ENCODE results near the gene MALT1. TPM values are rescaled to one million over a fixed set of nuclear protein-coding genes. Genes with fewer than 3 reads are reported as not detected.

The MALT1 gene
- total and polyA plus RNA-seq, 5 donors, result 4.7 to 11.1 (median 9.7) TPM

GRCh38 chr18:58668897-58669296, 2.4 kb upstream of the MALT1 start:
- WGBS, result 73% methylated on average over 3 of the region's 3 CpGs
- no peaks in the 10 kb centered on the region for H3K9me3 ChIP-seq (ENCODE audit: control insufficient read depth, low read length)
- intact Hi-C loops (cut with DNase I), result loop anchor here in 1 of 4 donors (10.0 kb wide), 1 partner anchor 144 kb away; no protein-coding TSS in a partner anchor

DNA sequence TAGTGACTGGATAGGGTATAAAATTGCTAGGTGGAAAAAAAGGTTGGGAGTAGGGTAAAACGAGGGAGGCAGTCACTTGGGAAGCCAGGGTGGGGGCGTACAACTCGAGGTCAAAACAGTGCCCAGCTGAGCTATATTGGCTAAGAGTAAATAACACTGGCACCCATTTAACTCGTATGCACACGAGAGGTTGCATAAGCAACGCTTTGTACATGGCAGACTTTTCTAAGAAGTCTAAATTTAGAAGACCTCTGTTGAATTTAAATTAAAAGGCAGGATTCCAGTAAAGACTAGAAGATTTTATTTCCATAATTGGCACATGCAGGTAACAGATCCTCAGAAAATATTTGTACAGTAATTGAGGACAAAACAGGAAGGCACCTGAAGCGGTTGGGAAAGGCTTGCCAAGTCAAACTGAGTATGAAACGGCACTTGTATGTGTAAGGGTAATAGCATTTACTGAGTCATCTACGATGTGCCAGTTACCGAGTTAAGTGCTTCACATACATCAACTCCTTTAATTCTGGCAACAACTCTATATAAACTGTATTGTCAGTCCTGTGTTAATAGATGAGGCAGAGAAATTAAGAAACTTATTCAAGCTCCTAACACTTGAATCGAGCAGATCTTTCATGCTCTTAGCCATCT, 1.4 kb upstream of the MALT1 start:
- ATAC-seq (no peak), DNase-seq (no peak)
- 80% methylated on average over 11 of the region's 11 CpGs for WGBS
- H3K4me1 ChIP-seq (ENCODE audit: control insufficient read depth, insufficient read depth, low read length), result no peaks in the 10 kb centered on the region
- no peak overlapping the region for H3K4me3 ChIP-seq (ENCODE audit: low read length)
- H3K9me3 ChIP-seq (ENCODE audit: control insufficient read depth, low read length), result no peaks in the 10 kb centered on the region
- intact Hi-C loops (cut with DNase I), result loop anchor here in 1 of 4 donors (10.0 kb wide), 1 partner anchor 145 kb away; no protein-coding TSS in a partner anchor
- H3K27ac ChIP-seq (ENCODE audit: low read length), result no peak overlapping the region
- no peaks in the 10 kb centered on the region for H3K27me3 ChIP-seq (ENCODE audit: control insufficient read depth, insufficient read depth)

More at GRCh38 chr18:58668897-58669296, 2.4 kb upstream of the MALT1 start:
- DNase-seq (no peak), ATAC-seq (no peak)
- no peak overlapping the region for H3K27ac ChIP-seq (ENCODE audit: low read length)
- H3K27me3 ChIP-seq (ENCODE audit: control insufficient read depth, insufficient read depth), result no peaks in the 10 kb centered on the region
- no peak overlapping the region for H3K4me3 ChIP-seq (ENCODE audit: low read length)
- H3K4me1 ChIP-seq (ENCODE audit: control insufficient read depth, insufficient read depth, low read length), result no peaks in the 10 kb centered on the region

DNA sequence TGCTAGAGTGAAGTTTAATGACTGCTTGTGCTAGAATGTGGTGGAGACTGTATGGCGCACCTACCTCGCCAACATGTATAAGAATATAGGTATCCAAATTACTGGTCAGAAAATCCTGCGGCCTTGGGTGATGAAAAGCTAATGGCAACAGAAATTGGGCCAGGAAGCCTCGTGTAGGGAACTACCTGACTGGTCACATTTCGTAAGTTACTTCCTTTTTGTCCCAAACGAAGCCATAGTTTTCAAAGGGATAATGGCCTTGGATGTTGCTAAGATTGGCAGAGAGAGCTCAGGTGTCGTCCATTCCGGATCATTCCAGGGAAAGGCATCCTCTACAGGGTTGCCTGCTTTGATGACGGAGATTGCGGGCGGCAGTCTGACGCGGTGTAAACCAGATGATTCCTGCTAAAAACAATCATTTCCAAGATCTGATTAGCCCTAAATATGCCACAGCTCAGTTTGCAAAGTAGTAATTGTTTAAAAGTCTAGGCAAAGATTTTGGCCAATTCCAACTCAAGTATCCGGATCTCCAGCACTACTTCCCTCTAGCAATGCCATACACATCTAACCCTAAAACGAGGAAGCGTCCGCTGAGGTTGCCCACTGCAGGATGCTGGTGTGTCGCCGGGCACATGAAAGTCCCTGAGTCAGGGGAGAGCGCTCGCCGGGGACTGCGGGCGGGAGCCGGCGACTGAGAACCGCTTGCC, 708 bp upstream of the MALT1 start:
- H3K27ac ChIP-seq (ENCODE audit: low read length), result peak overlapping the region; percentile 40
- ATAC-seq (no peak), DNase-seq (no peak)
- H3K4me3 ChIP-seq (ENCODE audit: low read length), result peak overlapping the region; percentile 26
- H3K9me3 ChIP-seq (ENCODE audit: control insufficient read depth, low read length), result no peaks in the 10 kb centered on the region
- intact Hi-C loops (cut with DNase I), result no loop called here
- WGBS, result 19% methylated on average over 27 of the region's 27 CpGs
- no peaks in the 10 kb centered on the region for H3K27me3 ChIP-seq (ENCODE audit: control insufficient read depth, insufficient read depth)
- no peaks in the 10 kb centered on the region for H3K4me1 ChIP-seq (ENCODE audit: control insufficient read depth, insufficient read depth, low read length)

DNA sequence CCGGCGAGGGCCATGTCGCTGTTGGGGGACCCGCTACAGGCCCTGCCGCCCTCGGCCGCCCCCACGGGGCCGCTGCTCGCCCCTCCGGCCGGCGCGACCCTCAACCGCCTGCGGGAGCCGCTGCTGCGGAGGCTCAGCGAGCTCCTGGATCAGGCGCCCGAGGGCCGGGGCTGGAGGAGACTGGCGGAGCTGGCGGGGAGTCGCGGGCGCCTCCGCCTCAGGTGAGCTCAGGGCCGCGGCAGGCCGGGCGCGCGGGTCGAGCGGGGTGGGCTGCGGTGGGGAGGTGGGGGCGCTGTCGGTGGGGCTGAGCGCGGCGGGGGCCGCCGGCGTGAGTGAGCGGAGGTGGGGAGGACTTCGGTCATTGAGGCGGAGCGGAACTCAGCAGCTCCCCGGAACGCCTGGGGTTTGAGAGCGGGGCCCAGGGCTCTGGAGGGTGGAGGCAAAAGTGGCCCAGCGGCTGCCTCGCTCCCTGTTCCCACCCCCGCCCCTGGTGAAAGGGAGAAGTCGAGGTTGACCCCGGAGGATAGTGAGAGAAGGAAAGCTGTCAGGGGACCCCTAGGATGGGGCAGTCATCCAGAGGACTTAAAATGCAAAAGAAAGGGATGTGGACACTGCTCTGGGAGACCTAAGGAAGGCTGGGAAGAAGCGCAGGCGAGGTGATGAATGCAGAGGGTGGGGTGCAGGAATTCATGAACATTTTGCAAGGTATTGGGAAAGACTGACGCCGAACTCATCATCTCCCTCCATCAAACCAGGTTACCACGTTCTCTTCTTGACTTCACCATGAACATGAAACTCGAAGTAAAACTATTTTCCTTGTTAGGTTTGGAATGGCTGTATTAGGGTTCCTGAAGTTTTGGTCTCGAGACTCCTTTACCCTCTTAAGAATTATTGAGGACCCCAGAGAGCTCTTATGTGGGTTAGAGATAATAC, 633 bp downstream of the MALT1 start:
- 1% methylated on average over 64 of the region's 64 CpGs for WGBS
- H3K4me3 ChIP-seq (ENCODE audit: low read length), result peak overlapping the region; percentile 93
- no peaks in the 10 kb centered on the region for H3K4me1 ChIP-seq (ENCODE audit: control insufficient read depth, insufficient read depth, low read length)
- H3K9me3 ChIP-seq (ENCODE audit: control insufficient read depth, low read length), result no peaks in the 10 kb centered on the region
- intact Hi-C loops (cut with DNase I), result no loop called here
- DNase-seq (peak in 1 of 3 donors; percentile 42), ATAC-seq (peak; percentile 28 to 42)
- H3K27ac ChIP-seq (ENCODE audit: low read length), result peak overlapping the region; percentile 90
- H3K27me3 ChIP-seq (ENCODE audit: control insufficient read depth, insufficient read depth), result no peaks in the 10 kb centered on the region

DNA sequence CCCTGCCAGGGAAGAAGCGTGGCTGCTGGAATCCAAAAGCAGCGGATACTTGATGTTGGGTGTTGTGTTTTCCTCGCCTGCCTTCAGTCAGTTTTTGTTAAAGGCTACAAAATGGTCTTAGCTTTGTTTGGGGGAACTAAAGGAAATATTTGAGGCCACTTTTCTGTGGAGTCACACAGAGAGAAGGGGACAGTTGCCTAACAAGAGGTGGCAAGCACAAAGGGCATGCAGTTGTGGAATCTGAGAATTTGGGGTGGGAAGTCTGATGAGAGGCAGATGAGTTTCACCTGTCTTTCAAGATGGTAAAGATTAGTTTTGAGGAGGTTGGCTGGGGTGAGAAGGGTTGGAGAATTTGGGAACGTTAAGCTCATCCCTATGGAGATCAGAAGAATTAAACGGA, 2.9 kb downstream of the MALT1 start:
- H3K4me1 ChIP-seq (ENCODE audit: control insufficient read depth, insufficient read depth, low read length), result no peaks in the 10 kb centered on the region
- no peak overlapping the region for H3K4me3 ChIP-seq (ENCODE audit: low read length)
- no peak overlapping the region for H3K27ac ChIP-seq (ENCODE audit: low read length)
- WGBS, result 85% methylated on average over 5 of the region's 5 CpGs
- DNase-seq, result no peak
- ATAC-seq, result no peak
- H3K27me3 ChIP-seq (ENCODE audit: control insufficient read depth, insufficient read depth), result no peaks in the 10 kb centered on the region
- intact Hi-C loops (cut with DNase I), result no loop called here
- H3K9me3 ChIP-seq (ENCODE audit: control insufficient read depth, low read length), result no peaks in the 10 kb centered on the region

DNA sequence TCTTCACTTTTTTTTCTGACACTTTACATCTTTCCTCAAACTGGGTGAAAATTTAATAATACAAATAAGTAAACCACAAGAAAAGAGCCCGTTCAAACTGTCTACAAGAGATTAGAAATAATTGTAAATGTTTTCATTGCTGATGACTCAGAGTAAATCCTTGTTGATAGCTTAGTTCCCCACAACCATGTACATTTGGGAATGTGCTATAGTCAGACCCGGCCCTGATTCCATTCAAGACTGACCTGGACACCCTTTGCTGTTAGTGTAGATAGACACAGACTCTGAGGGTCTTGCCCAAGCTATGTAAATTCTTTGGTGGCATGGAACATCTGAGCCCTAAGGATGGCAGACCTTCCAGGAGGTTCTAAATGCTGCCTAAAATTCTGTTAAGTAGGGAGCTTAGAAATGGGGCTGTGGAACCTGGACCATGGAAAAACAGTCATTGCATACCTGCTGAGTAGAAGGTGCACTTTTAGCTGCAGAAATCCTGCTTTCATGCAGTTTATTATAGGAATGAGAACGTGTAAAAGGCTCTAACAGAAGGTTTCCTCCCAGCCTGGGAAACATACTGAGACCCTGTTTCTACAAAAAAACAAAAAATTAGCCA, 3.7 kb downstream of the MALT1 start:
- Histone ChIP-seq H3K27ac (ENCODE audit: low read length) (no peak overlapping the region), H3K27me3 (ENCODE audit: control insufficient read depth, insufficient read depth) (no peaks in the 10 kb centered on the region), H3K4me1 (ENCODE audit: control insufficient read depth, insufficient read depth, low read length) (no peaks in the 10 kb centered on the region), H3K9me3 (ENCODE audit: control insufficient read depth, low read length) (no peaks in the 10 kb centered on the region), H3K4me3 (ENCODE audit: low read length) (no peak overlapping the region)
- intact Hi-C loops (cut with DNase I), result no loop called here
- ATAC-seq (no peak), DNase-seq (no peak)
- WGBS, result 70% methylated on average over 3 of the region's 3 CpGs

DNA sequence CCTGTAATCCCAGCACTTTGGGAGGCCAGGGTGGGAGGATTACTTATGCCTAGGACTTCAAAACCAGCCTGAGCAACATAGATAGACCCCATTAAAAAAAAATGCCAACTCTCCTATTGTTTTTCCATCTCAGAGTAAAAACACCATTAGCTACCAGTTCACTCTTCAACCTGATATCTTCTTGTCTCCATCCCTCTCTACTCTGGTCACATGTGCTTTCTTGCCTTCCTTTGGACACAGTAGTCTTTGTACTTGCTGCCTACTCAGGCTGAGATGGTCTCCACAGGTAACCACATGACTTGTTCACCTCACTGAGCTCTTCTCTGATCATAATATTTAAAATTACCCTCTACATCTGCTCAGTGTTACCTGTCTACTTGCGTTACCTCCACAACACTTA, 5.0 kb downstream of the MALT1 start:
- ATAC-seq, result no peak
- WGBS, result 96% methylated on average over 1 of the region's 1 CpG
- Histone ChIP-seq H3K27ac (ENCODE audit: low read length) (no peak overlapping the region), H3K9me3 (ENCODE audit: control insufficient read depth, low read length) (no peaks in the 10 kb centered on the region), H3K4me1 (ENCODE audit: control insufficient read depth, insufficient read depth, low read length) (no peaks in the 10 kb centered on the region), H3K4me3 (ENCODE audit: low read length) (no peak overlapping the region), H3K27me3 (ENCODE audit: control insufficient read depth, insufficient read depth) (no peaks in the 10 kb centered on the region)
- DNase-seq, result no peak
- intact Hi-C loops (cut with DNase I), result no loop called here

DNA sequence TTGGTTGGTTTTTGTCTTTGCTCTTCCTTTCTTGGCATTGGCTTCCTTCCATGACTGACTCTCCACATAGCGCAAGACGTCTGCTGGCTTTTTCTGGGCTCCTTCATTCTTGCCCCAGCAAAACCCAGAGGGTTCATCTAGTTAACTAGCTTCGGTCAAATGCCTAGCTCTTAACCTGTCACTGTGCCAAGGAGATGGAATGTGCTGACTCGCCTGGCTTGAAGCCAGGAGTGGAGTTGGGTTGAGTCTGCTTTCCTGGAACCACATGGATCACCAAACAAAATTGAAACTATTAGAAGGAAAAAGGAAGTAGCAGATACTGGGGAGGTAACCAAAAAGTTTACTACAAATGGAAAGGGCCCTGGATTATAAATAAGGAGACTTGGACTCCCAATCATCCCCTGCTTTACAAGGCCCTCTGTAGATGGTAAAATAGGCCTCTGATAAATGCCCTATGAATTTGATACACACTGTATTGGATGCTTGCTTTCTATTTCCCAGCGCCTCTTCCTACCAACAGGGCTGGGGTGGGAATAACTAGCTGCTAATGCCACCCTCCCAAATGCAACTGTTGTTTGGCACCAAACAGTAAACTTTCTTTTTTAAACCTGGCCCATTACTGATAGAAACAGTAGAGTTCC, 11.3 kb downstream of the MALT1 start:
- H3K27ac ChIP-seq (ENCODE audit: low read length), result no peak overlapping the region
- WGBS, result 55% methylated on average over 5 of the region's 5 CpGs

DNA sequence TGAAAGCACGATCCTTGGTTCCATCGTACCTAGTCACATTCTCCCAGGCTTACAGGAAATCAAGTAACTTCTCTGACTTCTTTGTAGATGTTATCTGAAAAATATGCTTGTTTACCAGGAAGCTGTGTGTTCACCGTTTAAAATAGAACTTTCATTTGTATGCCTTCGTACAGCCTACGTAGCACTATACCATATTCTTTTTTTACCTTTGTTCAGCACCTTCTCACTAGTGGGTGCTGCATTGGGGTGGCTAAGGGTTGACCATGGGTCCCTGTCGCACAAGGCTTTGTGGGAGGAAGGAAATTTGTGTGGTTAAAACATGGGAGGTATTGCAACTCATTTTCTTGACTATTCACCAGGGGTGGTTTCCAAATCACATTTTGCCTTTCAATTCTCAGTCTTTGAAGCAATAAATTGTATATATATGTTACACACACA, 16.6 kb downstream of the MALT1 start:
- H3K9me3 ChIP-seq (ENCODE audit: control insufficient read depth, low read length), result no peaks in the 10 kb centered on the region
- H3K4me1 ChIP-seq (ENCODE audit: control insufficient read depth, insufficient read depth, low read length), result no peaks in the 10 kb centered on the region
- WGBS, result 60% methylated on average over 6 of the region's 6 CpGs
- no peak for ATAC-seq
- H3K27ac ChIP-seq (ENCODE audit: low read length), result no peak overlapping the region
- no peak for DNase-seq
- intact Hi-C loops (cut with DNase I), result no loop called here
- no peak overlapping the region for H3K4me3 ChIP-seq (ENCODE audit: low read length)
- H3K27me3 ChIP-seq (ENCODE audit: control insufficient read depth, insufficient read depth), result no peaks in the 10 kb centered on the region

More for the DNA sequence above, 11.3 kb downstream of the MALT1 start:
- no peak overlapping the region for H3K4me3 ChIP-seq (ENCODE audit: low read length)
- no peaks in the 10 kb centered on the region for H3K4me1 ChIP-seq (ENCODE audit: control insufficient read depth, insufficient read depth, low read length)
- DNase-seq (peak; percentile 51 to 75 (median 64)), ATAC-seq (peak; percentile 41)
- intact Hi-C loops (cut with DNase I), result no loop called here
- H3K9me3 ChIP-seq (ENCODE audit: control insufficient read depth, low read length), result no peaks in the 10 kb centered on the region
- H3K27me3 ChIP-seq (ENCODE audit: control insufficient read depth, insufficient read depth), result no peaks in the 10 kb centered on the region

DNA sequence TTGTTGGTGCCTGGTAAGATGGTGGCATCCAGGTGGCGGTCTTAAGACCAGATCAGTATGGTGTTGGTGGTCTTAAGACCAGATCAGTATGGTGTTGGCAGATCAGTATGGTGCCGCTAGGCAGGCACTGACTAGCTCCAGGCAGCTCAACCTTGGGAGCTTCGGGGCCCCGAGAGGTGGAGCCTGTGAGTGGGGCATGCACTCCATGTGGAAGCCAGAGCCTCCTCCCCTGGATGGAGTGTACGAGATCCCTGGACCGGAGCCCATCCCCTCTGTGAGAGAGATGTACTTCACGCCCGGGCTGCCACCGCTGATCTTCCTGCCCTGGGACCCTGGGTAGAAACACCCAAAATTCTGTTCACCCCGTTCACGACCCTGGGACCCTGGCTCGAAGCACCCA, 19.0 kb downstream of the MALT1 start:
- H3K27ac ChIP-seq (ENCODE audit: low read length), result no peak overlapping the region
- H3K4me3 ChIP-seq (ENCODE audit: low read length), result no peak overlapping the region
- DNase-seq, result no peak
- 97% methylated on average over 12 of the region's 12 CpGs for WGBS
- peaks cover 6% of the 10 kb centered on the region for H3K4me1 ChIP-seq (ENCODE audit: control insufficient read depth, insufficient read depth, low read length)
- intact Hi-C loops (cut with DNase I), result no loop called here
- H3K9me3 ChIP-seq (ENCODE audit: control insufficient read depth, low read length), result no peaks in the 10 kb centered on the region
- ATAC-seq, result no peak
- H3K27me3 ChIP-seq (ENCODE audit: control insufficient read depth, insufficient read depth), result no peaks in the 10 kb centered on the region

Data from right cardiac atrium (tissue), 5 donors.